SK-N-SH (cell line): ENCODE results near the gene NOXA1. TPM values are rescaled to one million over a fixed set of nuclear protein-coding genes. Genes with fewer than 3 reads are reported as not detected.

Experiments
- CTCF ChIA-PET: fragments of 300-600, 350-600 bp; formaldehyde crosslinking; extraction: SDS; loops from one replicate; lab custom pipeline; 2021; lab: Yijun Ruan, JAX
- POLR2A ChIA-PET: fragments of 350-600 bp; sonication (Branson Sonifier 250); formaldehyde crosslinking; extraction: SDS; loops from one replicate; lab custom pipeline; 2020; ENCODE audit warnings: antibody characterized with exemption, inconsistent platforms; lab: Yijun Ruan, JAX
- DNase-seq: peaks from one replicate; pipeline ENCODE4 v3.0.0; 2012
- H2AFZ ChIP-seq: fragments of 200-600 bp; sonication (generic); 2 replicates; pipeline ENCODE4 v1.8.1; 2016; ENCODE audit warnings: antibody characterized with exemption, mild to moderate bottlenecking, low read depth
- H3F3A ChIP-seq: fragments of 200-600 bp; sonication (generic); replicated peaks from 2 replicates; pipeline ENCODE3; 2016; ENCODE audit warnings: antibody characterized with exemption, mild to moderate bottlenecking; ENCODE audit not compliant: insufficient read depth
- H3K27ac ChIP-seq, 2 experiments: fragments of 200-500 bp in 1 of 2; fragments of 200-600 bp in 1 of 2; sonication (Bioruptor generic) in 1 of 2; sonication (generic), shearing (Covaris generic) in 1 of 2; 2 replicates each; pipeline versions ENCODE4 v1.5.1 to v1.6.1; 2014 to 2016; ENCODE audit warnings: low read depth in 2 of 2, inconsistent platforms in 1 of 2, low read length in 1 of 2, mild to moderate bottlenecking in 1 of 2, mixed read lengths in 1 of 2
- H3K27me3 ChIP-seq: fragments of 200-600 bp; sonication (generic), shearing (Covaris generic); 2 replicates; pipeline ENCODE4 v1.6.1; 2016; ENCODE audit warnings: mixed run types; ENCODE audit not compliant: insufficient read depth
- H3K36me3 ChIP-seq, 2 experiments: fragments of 200-500 bp in 1 of 2; fragments of 200-600 bp in 1 of 2; sonication (Bioruptor generic) in 1 of 2; sonication (generic) in 1 of 2; replicated peaks in 1 of 2; 2 replicates each; pipeline versions ENCODE3 to v1.5.1; 2014 to 2016; ENCODE audit warnings: low read length in 1 of 2, mild to moderate bottlenecking in 1 of 2; ENCODE audit not compliant: insufficient read depth in 2 of 2, control insufficient read depth in 1 of 2
- H3K4me1 ChIP-seq, 2 experiments: fragments of 200-500 bp in 1 of 2; fragments of 200-600 bp in 1 of 2; sonication (Bioruptor generic) in 1 of 2; sonication (generic), shearing (Covaris generic) in 1 of 2; 2 replicates each; pipeline versions ENCODE4 v1.5.1 to v1.6.1; 2014 to 2016; ENCODE audit warnings: low read depth in 1 of 2, low read length in 1 of 2, mixed run types in 1 of 2; ENCODE audit not compliant: insufficient read depth in 2 of 2, control insufficient read depth in 1 of 2
- H3K4me2 ChIP-seq: fragments of 200-600 bp; sonication (generic), shearing (Covaris generic); 2 replicates; pipeline ENCODE4 v1.6.1; 2017; ENCODE audit warnings: mixed run types
- H3K4me3 ChIP-seq, 2 experiments: fragments of 200-500 bp in 1 of 2; fragments of 200-600 bp in 1 of 2; sonication (Bioruptor generic) in 1 of 2; sonication (generic), shearing (Covaris generic) in 1 of 2; 2 replicates each; pipeline versions ENCODE4 v1.5.1 to v1.8.1; 2014 to 2016; ENCODE audit warnings: low read depth in 2 of 2, inconsistent platforms in 1 of 2, low read length in 1 of 2, mild to moderate bottlenecking in 1 of 2, mixed read lengths in 1 of 2, moderate library complexity in 1 of 2
- H3K79me2 ChIP-seq: fragments of 200-600 bp; sonication (generic); 2 replicates; pipeline ENCODE4 v1.8.1; 2017; ENCODE audit warnings: mild to moderate bottlenecking; ENCODE audit not compliant: insufficient read depth
- H3K9ac ChIP-seq: fragments of 200-600 bp; sonication (generic); 2 replicates; pipeline ENCODE4 v1.6.1; 2017; ENCODE audit warnings: mixed run types
- H3K9me2 ChIP-seq: fragments of 200-600 bp; sonication (generic); 2 replicates; pipeline ENCODE4 v1.6.1; 2017; ENCODE audit warnings: mixed run types
- H3K9me3 ChIP-seq: fragments of 200-600 bp; sonication (generic); 2 replicates; pipeline ENCODE4 v1.6.1; 2017; ENCODE audit warnings: mixed run types, mild to moderate bottlenecking, moderate library complexity
- H4K20me1 ChIP-seq: fragments of 200-600 bp; sonication (generic); 2 replicates; pipeline ENCODE4 v1.6.1; 2017; ENCODE audit warnings: mild to moderate bottlenecking, mixed run types; ENCODE audit not compliant: insufficient read depth
- CTCF ChIP-seq: fragments of 200-600 bp; sonication (generic); IDR thresholded peaks from 2 replicates; pipeline ENCODE4 v1.6.1; 2017; ENCODE audit warnings: antibody characterized with exemption, mild to moderate bottlenecking, moderate library complexity
- EP300 ChIP-seq, 2 experiments: IDR thresholded peaks; 2 replicates each; pipeline versions ENCODE4 v1.4.0 to v1.6.1; 2012; ENCODE audit warnings: borderline replicate concordance in 1 of 2, low read depth in 1 of 2, low read length in 1 of 2
- EZH2phosphoT487 ChIP-seq: fragments of 200-600 bp; sonication (generic); IDR thresholded peaks from 2 replicates; pipeline ENCODE4 v1.6.1; 2017; ENCODE audit warnings: low read depth, mixed run types, mild to moderate bottlenecking, antibody characterized with exemption, moderate library complexity, borderline replicate concordance
- FOSL2 ChIP-seq: IDR thresholded peaks from 2 replicates; pipeline ENCODE4 v1.4.0; 2012; ENCODE audit warnings: low read depth, mild to moderate bottlenecking, moderate library complexity, borderline replicate concordance
- FOXM1 ChIP-seq: IDR thresholded peaks from 2 replicates; pipeline ENCODE4 v1.4.0; 2012; ENCODE audit warnings: low read depth, mild to moderate bottlenecking
- IRF3 ChIP-seq: fragments of 150-350 bp; IDR thresholded peaks from 2 replicates; pipeline ENCODE4 v1.6.1; 2016; ENCODE audit warnings: mild to moderate bottlenecking, low read depth, low read length
- JUND ChIP-seq: IDR thresholded peaks from 2 replicates; pipeline ENCODE4 v1.4.0; 2012
- MAX ChIP-seq: IDR thresholded peaks from 2 replicates; pipeline ENCODE4 v1.4.0; 2012; ENCODE audit warnings: low read depth
- MEF2A ChIP-seq: IDR thresholded peaks from 2 replicates; pipeline ENCODE4 v1.4.0; 2012; ENCODE audit warnings: low read depth, borderline replicate concordance
- NFIC ChIP-seq: IDR thresholded peaks from 2 replicates; pipeline ENCODE4 v1.4.0; 2012; ENCODE audit warnings: borderline replicate concordance
- NRF1 ChIP-seq: IDR thresholded peaks from 2 replicates; pipeline ENCODE4 v1.6.1; 2012; ENCODE audit warnings: low read depth, mild to moderate bottlenecking, low read length
- PBX3 ChIP-seq: IDR thresholded peaks from 2 replicates; pipeline ENCODE4; 2012
- RAD21 ChIP-seq: IDR thresholded peaks from 2 replicates; pipeline ENCODE4 v1.6.1; 2012; ENCODE audit warnings: mild to moderate bottlenecking, low read length
- SMC3 ChIP-seq: IDR thresholded peaks from 2 replicates; pipeline ENCODE4 v1.6.1; 2012; ENCODE audit warnings: low read depth, low read length, improper control_type of control experiment
- USF1 ChIP-seq: IDR thresholded peaks from 2 replicates; pipeline ENCODE4 v1.4.0; 2012; ENCODE audit warnings: low read depth, borderline replicate concordance
- USF2 ChIP-seq: fragments of 150-350 bp; IDR thresholded peaks from 2 replicates; pipeline ENCODE4 v1.6.1; 2017; ENCODE audit warnings: antibody characterized with exemption, low read length, low read depth, borderline replicate concordance
- WGBS: methylation state at CpG from one replicate; pipeline ENCODE4 v1.1.6; 2017; ENCODE audit warnings: low lambda C conversion rate; 5-methylcytosine and 5-hydroxymethylcytosine counted together
- polyA plus RNA-seq, 3 experiments: library from polyadenylated mRNA; depleted of rRNA; stranded (reverse); fragments of >200 nt; gene quantifications; 2 replicates each; pipeline ENCODE4 v1.2.3, GENCODE V29; 2012

The NOXA1 gene
- polyA plus RNA-seq, 1 of the 3 experiments (the other 2 are of a cell fraction), result 0.39 TPM

GRCh38 chr9:137462986-137463930 is 40.1 kb downstream of the NOXA1 start:
- no peaks in the 10 kb centered on the region for H3K36me3 ChIP-seq
- H3K27me3 ChIP-seq, result no peaks in the 10 kb centered on the region
- H3K4me3 ChIP-seq, result no peak overlapping the region
- no peak overlapping the region for H2AFZ ChIP-seq
- no peak overlapping the region for H3K9ac ChIP-seq
- no peaks in the 10 kb centered on the region for H3K9me3 ChIP-seq
- 83% methylated on average over 26 of the region's 30 CpGs for WGBS
- no peak for DNase-seq
- no peaks in the 10 kb centered on the region; the same call in 1 of the 2 replicates for H4K20me1 ChIP-seq
- no peak overlapping the region for H3K27ac ChIP-seq
- peaks cover 4 to 7% of the 10 kb centered on the region in 2 experiments; a peak in 2 of 4 replicates for H3K4me1 ChIP-seq
- no peak overlapping the region for H3K4me2 ChIP-seq
- ChIA-PET CTCF (interaction anchor here (1.4 kb wide), 1 partner anchor 41 kb away, joined by 3 read pairs; the partner anchor contains the start of gene EXD3), POLR2A (no interaction called here)
- TF ChIP-seq MAX (no peak), CTCF (no peak), FOSL2 (no peak), USF2 (no peak), EP300 (IDR thresholded peaks at IDR 0.05; ENCODE audit: borderline replicate concordance in 1 of 2, low read depth in 1 of 2, low read length in 1 of 2) (no peak), JUND (no peak), NFIC (no peak), SMC3 (no peak), FOXM1 (no peak), PBX3 (no peak), NRF1 (no peak), MEF2A (no peak)
- H3K79me2 ChIP-seq, result peaks cover 4% of the 10 kb centered on the region; the same call in 1 of the 2 replicates
- no peaks in the 10 kb centered on the region for H3K9me2 ChIP-seq
- H3F3A ChIP-seq, result no peaks in the 10 kb centered on the region

GRCh38 chr9:137463931-137464290 is 40.7 kb downstream of the NOXA1 start:
- no peaks in the 10 kb centered on the region for H3K36me3 ChIP-seq
- CTCF ChIA-PET, result interaction anchor here (1.4 kb wide), 1 partner anchor 41 kb away, joined by 3 read pairs; the partner anchor contains the start of gene EXD3

More at GRCh38 chr9:137463931-137464290, 40.7 kb downstream of the NOXA1 start:
- Histone ChIP-seq H3K9me2 (no peaks in the 10 kb centered on the region), H3K9me3 (no peaks in the 10 kb centered on the region), H3F3A (no peaks in the 10 kb centered on the region), H3K4me3 (no peak overlapping the region), H3K27me3 (no peaks in the 10 kb centered on the region), H3K9ac (no peak overlapping the region), H4K20me1 (no peaks in the 10 kb centered on the region), H2AFZ (no peak overlapping the region), H3K4me1 (peaks cover 4 to 5% of the 10 kb centered on the region in 2 experiments; a peak in 2 of 4 replicates), H3K79me2 (no peaks in the 10 kb centered on the region)
- POLR2A ChIA-PET, result no interaction called here
- DNase-seq, result no peak
- TF ChIP-seq USF2 (no peak), IRF3 (no peak), USF1 (no peak), MEF2A (no peak), SMC3 (no peak), EZH2phosphoT487 (no peak), RAD21 (no peak)
- TF ChIP-seq, all 33 proteins: peak for 0
- Histone ChIP-seq H3K4me2 (no peak overlapping the region), H3K27ac (no peak overlapping the region)
- WGBS, result 87% methylated on average over 16 of the region's 18 CpGs
